H9 (cell line): Measurements from ENCODE around the gene JAKMIP3. TPM values are rescaled to one million over a fixed set of nuclear protein-coding genes. Genes with fewer than 3 reads are reported as not detected.
A peak's percentile ranks its signal among the peaks of the same experiment; 100 is the strongest.

ENCODE experiments used
- DNase-seq: peaks from one replicate; pipeline ENCODE4 v3.0.0-alpha.2; 2017
- H2AFZ ChIP-seq: one replicate; pipeline ENCODE4 v1.6.1; 2013; ENCODE audit warnings: mild to moderate bottlenecking, low read length, control low read depth, moderate library complexity
- H2AK5ac ChIP-seq: 2 replicates; pipeline ENCODE4 v1.6.1; 2013; ENCODE audit warnings: low read length, control low read depth, mixed read lengths; ENCODE audit not compliant: insufficient read length
- H2BK120ac ChIP-seq: one replicate; pipeline ENCODE4 v1.6.1; 2013; ENCODE audit warnings: low read depth, mild to moderate bottlenecking, low read length, control low read depth, inconsistent platforms; ENCODE audit not compliant: poor library complexity, severe bottlenecking
- H2BK12ac ChIP-seq: 2 replicates; pipeline ENCODE4 v1.6.1; 2013; ENCODE audit warnings: low read length, control low read depth, mixed read lengths, low read depth; ENCODE audit not compliant: insufficient read length
- H2BK15ac ChIP-seq: 2 replicates; pipeline ENCODE4 v1.6.1; 2013; ENCODE audit warnings: low read depth, low read length, control low read depth
- H2BK20ac ChIP-seq: one replicate; pipeline ENCODE4 v1.6.1; 2013; ENCODE audit warnings: low read depth, mild to moderate bottlenecking, low read length, control low read depth, inconsistent platforms; ENCODE audit not compliant: poor library complexity, severe bottlenecking
- H2BK5ac ChIP-seq: 2 replicates; pipeline ENCODE4 v1.6.1; 2013; ENCODE audit warnings: low read length, control low read depth, mixed read lengths; ENCODE audit not compliant: insufficient read length
- H3K14ac ChIP-seq: 2 replicates; pipeline ENCODE4 v1.6.1; 2013; ENCODE audit warnings: low read length, control low read depth; ENCODE audit not compliant: insufficient read depth
- H3K18ac ChIP-seq: 2 replicates; pipeline ENCODE4 v1.6.1; 2013; ENCODE audit warnings: low read depth, mild to moderate bottlenecking, mixed read lengths, low read length, control low read depth; ENCODE audit not compliant: insufficient read length
- H3K23ac ChIP-seq: 2 replicates; pipeline ENCODE4 v1.6.1; 2013; ENCODE audit warnings: low read length, control low read depth, mixed read lengths, low read depth; ENCODE audit not compliant: insufficient read length
- H3K23me2 ChIP-seq: 2 replicates; pipeline ENCODE4 v1.6.1; 2013; ENCODE audit warnings: low read depth, mild to moderate bottlenecking, mixed read lengths, low read length, control low read depth; ENCODE audit not compliant: insufficient read length, poor library complexity, severe bottlenecking
- H3K27ac ChIP-seq: 2 replicates; pipeline ENCODE4 v1.5.1; 2013; ENCODE audit warnings: low read length, control low read depth, mixed read lengths, low read depth; ENCODE audit not compliant: insufficient read length
- H3K27me3 ChIP-seq: 2 replicates; pipeline ENCODE4 v1.6.1; 2013; ENCODE audit warnings: low read length, control low read depth, inconsistent platforms; ENCODE audit not compliant: insufficient read depth
- H3K4ac ChIP-seq: 2 replicates; pipeline ENCODE4 v1.6.1; 2013; ENCODE audit warnings: low read depth, mild to moderate bottlenecking, control low read depth, inconsistent platforms, low read length, moderate library complexity
- H3K4me1 ChIP-seq: 2 replicates; pipeline ENCODE4 v1.6.1; 2013; ENCODE audit warnings: low read length, control low read depth, inconsistent platforms; ENCODE audit not compliant: insufficient read depth
- H3K4me2 ChIP-seq: 2 replicates; pipeline ENCODE4 v1.6.1; 2013; ENCODE audit warnings: low read length, control low read depth, mixed read lengths; ENCODE audit not compliant: insufficient read length, insufficient read depth
- H3K56ac ChIP-seq: 2 replicates; pipeline ENCODE4 v1.6.1; 2013; ENCODE audit warnings: low read depth, mild to moderate bottlenecking, mixed read lengths, low read length, control low read depth; ENCODE audit not compliant: insufficient read length
- H3K79me1 ChIP-seq: 2 replicates; pipeline ENCODE4 v1.6.1; 2013; ENCODE audit warnings: low read depth, mild to moderate bottlenecking, moderate library complexity, low read length, control low read depth, inconsistent platforms; ENCODE audit not compliant: insufficient read depth, poor library complexity, severe bottlenecking
- H3K79me2 ChIP-seq: 2 replicates; pipeline ENCODE4 v1.6.1; 2013; ENCODE audit warnings: low read length, control low read depth, inconsistent platforms; ENCODE audit not compliant: insufficient read depth
- H3K9ac ChIP-seq: 2 replicates; pipeline ENCODE4 v1.6.1; 2013; ENCODE audit warnings: low read length, control low read depth, mixed read lengths; ENCODE audit not compliant: insufficient read length; ENCODE audit errors: extremely low read depth
- H3K9me3 ChIP-seq: one replicate; pipeline ENCODE4 v1.6.1; 2013; ENCODE audit warnings: low read depth, low read length, inconsistent platforms; ENCODE audit not compliant: control insufficient read depth
- H3T11ph ChIP-seq: one replicate; pipeline ENCODE4 v1.6.1; 2013; ENCODE audit warnings: mild to moderate bottlenecking, low read length, control low read depth, inconsistent platforms
- H4K20me1 ChIP-seq: one replicate; pipeline ENCODE4 v1.6.1; 2013; ENCODE audit not compliant: control insufficient read depth, insufficient read length, insufficient read depth
- H4K5ac ChIP-seq: 2 replicates; pipeline ENCODE4 v1.6.1; 2013; ENCODE audit warnings: low read depth, mild to moderate bottlenecking, mixed read lengths, low read length, control low read depth; ENCODE audit not compliant: insufficient read length
- H4K8ac ChIP-seq: replicated peaks from 2 replicates; pipeline ENCODE4 v1.6.1; 2013; ENCODE audit warnings: low read length, control low read depth, mixed read lengths, low read depth; ENCODE audit not compliant: insufficient read length
- H4K91ac ChIP-seq: 2 replicates; pipeline ENCODE4 v1.6.1; 2013; ENCODE audit warnings: low read depth, mild to moderate bottlenecking, moderate library complexity, mixed read lengths, low read length, control low read depth; ENCODE audit not compliant: insufficient read length
- H3K27ac Mint-ChIP-seq, 3 experiments: 2 replicates in 2 of 3; 3 replicates in 1 of 3; pipeline ENCODE4 v1.8.0; 2020 to 2021; ENCODE audit warnings: mixed read lengths in 3 of 3, mild to moderate bottlenecking in 1 of 3, moderate library complexity in 1 of 3
- H3K27me3 Mint-ChIP-seq: 2 replicates; pipeline ENCODE4 v1.8.0; 2021; ENCODE audit warnings: low read depth, mild to moderate bottlenecking, moderate library complexity, mixed read lengths
- H3K36me3 Mint-ChIP-seq, 3 experiments: 2 replicates in 2 of 3; 3 replicates in 1 of 3; pipeline ENCODE4 v1.8.0; 2020 to 2021; ENCODE audit warnings: low read depth in 3 of 3, mixed read lengths in 3 of 3; ENCODE audit not compliant: insufficient read depth in 1 of 3
- H3K4me1 Mint-ChIP-seq, 2 experiments: 2 replicates each; pipeline ENCODE4 v1.8.0; 2020; ENCODE audit warnings: mixed read lengths in 2 of 2
- H3K4me3 Mint-ChIP-seq, 2 experiments: 2 replicates in 1 of 2; 3 replicates in 1 of 2; pipeline ENCODE4 v1.8.0; 2020 to 2021; ENCODE audit warnings: mild to moderate bottlenecking in 2 of 2, mixed read lengths in 2 of 2, moderate library complexity in 1 of 2
- H3K9me3 Mint-ChIP-seq, 2 experiments: 2 replicates in 1 of 2; 3 replicates in 1 of 2; pipeline ENCODE4 v1.8.0; 2020; ENCODE audit warnings: mild to moderate bottlenecking in 2 of 2, mixed read lengths in 2 of 2, moderate library complexity in 1 of 2
- CTCF ChIP-seq: fragments of 200-600 bp; sonication (generic); conservative IDR thresholded peaks from 3 replicates; pipeline ENCODE4 v1.8.0; 2021; ENCODE audit warnings: antibody characterized with exemption, mild to moderate bottlenecking
- WGBS: extraction: QIAGEN DNeasy Blood & Tissue Kit; methylation state at CpG from one replicate; pipeline ENCODE4 v1.1.7; 2013; ENCODE audit warnings: missing lambda C conversion rate, low lambda C conversion rate, mixed read lengths; ENCODE audit not compliant: insufficient read length; ENCODE audit errors: extremely low coverage; 5-methylcytosine and 5-hydroxymethylcytosine counted together
- total RNA-seq: library from RNA; stranded (reverse); gene quantifications from 2 replicates; pipeline ENCODE4 v1.2.1, GENCODE V29; 2021

JAKMIP3 gene
- total RNA-seq, 1 experiment from 2014 or later, result 0.50 TPM

- no peak overlapping the region for H3K18ac ChIP-seq
- no peak overlapping the region for H3K23ac ChIP-seq
- H3K9me3 ChIP-seq, result no peaks in the 10 kb centered on the region
- H3T11ph ChIP-seq, result no peak overlapping the region
- no peak overlapping the region for H2BK120ac ChIP-seq
- no CpG with 5 or more reads among the region's 22 CpGs for WGBS
- H3K79me1 ChIP-seq, result no peaks in the 10 kb centered on the region
- Mint-ChIP-seq H3K27me3 (peaks cover 39% of the 10 kb centered on the region), H3K36me3 (peaks cover 0 to 2% (median 0%) of the 10 kb centered on the region in 3 experiments; a peak in 2 of 7 replicates), H3K4me3 (peak overlapping the region in 1 of 2 experiments; percentile 56; a peak in 3 of 5 replicates), H3K4me1 (peaks cover 24 to 31% of the 10 kb centered on the region in 2 experiments), H3K27ac (peak overlapping the region in 1 of 3 experiments; percentile 77; a peak in 2 of 7 replicates), H3K9me3 (peaks cover 0 to 2% of the 10 kb centered on the region in 2 experiments; a peak in 1 of 5 replicates)
- H3K14ac ChIP-seq, result no peak overlapping the region
- no peak overlapping the region for H2BK20ac ChIP-seq
- no peaks in the 10 kb centered on the region; the same call in 1 of the 2 replicates for H3K27me3 ChIP-seq
- no peak overlapping the region for H3K4me2 ChIP-seq
- no peak overlapping the region for H4K5ac ChIP-seq
- H3K23me2 ChIP-seq, result no peaks in the 10 kb centered on the region
- no peak overlapping the region for H2AFZ ChIP-seq
- H2BK12ac ChIP-seq, result no peak overlapping the region
- H2BK15ac ChIP-seq, result no peak overlapping the region
- H3K27ac ChIP-seq, result no peak overlapping the region
- no peak overlapping the region for H4K91ac ChIP-seq
- no peak for DNase-seq
- H3K4ac ChIP-seq, result no peak overlapping the region
- no peak overlapping the region for H4K8ac ChIP-seq
- no peak overlapping the region for H3K9ac ChIP-seq
- no peaks in the 10 kb centered on the region for H4K20me1 ChIP-seq
- H2BK5ac ChIP-seq, result no peak overlapping the region
- H3K79me2 ChIP-seq, result no peaks in the 10 kb centered on the region
- H3K4me1 ChIP-seq, result no peaks in the 10 kb centered on the region; the same call in 1 of the 2 replicates
- H2AK5ac ChIP-seq, result no peak overlapping the region
- H3K56ac ChIP-seq, result no peak overlapping the region
- TF ChIP-seq CTCF, result no peak
Observed at GRCh38 chr10:132043861-132044695, 21.7 kb upstream of the JAKMIP3 start.
